GM23338 (cell line): Measurements from ENCODE around the gene UBA1. TPM values are rescaled to one million over a fixed set of nuclear protein-coding genes. Genes with fewer than 3 reads are reported as not detected.

Experiments used
- ATAC-seq: fragments of 200-7000 bp; cut with Tn5 transposase; 3 replicates; pipeline ENCODE4 v1.9.1; 2020
- DNase-seq: peaks from one replicate; pipeline ENCODE4 v3.0.0-alpha.2; 2015; ENCODE audit warnings: low spot score
- H2AFZ ChIP-seq: fragments of 200-600 bp; sonication (generic); 2 replicates; pipeline ENCODE4 v1.8.0; 2016; ENCODE audit warnings: antibody characterized with exemption, mild to moderate bottlenecking, moderate library complexity
- H3F3A ChIP-seq: fragments of 200-600 bp; sonication (generic); replicated peaks from 2 replicates; pipeline ENCODE4 v1.8.0; 2017; ENCODE audit warnings: antibody characterized with exemption, mixed run types, low read depth
- H3K27ac ChIP-seq: fragments of 200-600 bp; sonication (generic); 2 replicates; pipeline ENCODE4 v1.6.1; 2016; ENCODE audit warnings: low read depth
- H3K27me3 ChIP-seq: fragments of 200-600 bp; sonication (generic); 2 replicates; pipeline ENCODE4 v1.8.0; 2016; ENCODE audit warnings: mild to moderate bottlenecking, mixed run types, moderate library complexity; ENCODE audit not compliant: insufficient read depth
- H3K36me3 ChIP-seq: fragments of 200-600 bp; sonication (generic); 2 replicates; pipeline ENCODE4 v1.8.0; 2016; ENCODE audit warnings: mild to moderate bottlenecking; ENCODE audit not compliant: insufficient read depth
- H3K4me1 ChIP-seq: fragments of 200-600 bp; sonication (generic); 2 replicates; pipeline ENCODE4 v1.8.0; 2016; ENCODE audit warnings: mild to moderate bottlenecking, moderate library complexity; ENCODE audit not compliant: insufficient read depth
- H3K4me2 ChIP-seq: fragments of 200-600 bp; sonication (generic); 2 replicates; pipeline ENCODE4 v1.7.1; 2017; ENCODE audit warnings: mixed run types
- H3K4me3 ChIP-seq: fragments of 200-600 bp; sonication (generic); 2 replicates; pipeline ENCODE4 v1.6.1; 2016; ENCODE audit warnings: mixed run types
- H3K79me2 ChIP-seq: fragments of 200-600 bp; sonication (generic); replicated peaks from 2 replicates; pipeline ENCODE4 v1.8.0; 2017; ENCODE audit warnings: mild to moderate bottlenecking; ENCODE audit not compliant: insufficient read depth
- H3K9me2 ChIP-seq: fragments of 200-600 bp; sonication (generic); 2 replicates; pipeline ENCODE4 v1.8.0; 2017; ENCODE audit not compliant: insufficient read depth
- H4K20me1 ChIP-seq: fragments of 200-600 bp; sonication (generic); replicated peaks from 2 replicates; pipeline ENCODE4 v1.8.0; 2017; ENCODE audit warnings: mild to moderate bottlenecking; ENCODE audit not compliant: insufficient read depth
- H3K27ac Mint-ChIP-seq: 2 replicates; pipeline ENCODE4 v1.8.0; 2020; ENCODE audit warnings: inconsistent platforms, mild to moderate bottlenecking, moderate library complexity, mixed read lengths
- H3K27me3 Mint-ChIP-seq: 3 replicates; pipeline ENCODE4 v1.8.0; 2022; ENCODE audit warnings: low read depth, mild to moderate bottlenecking, moderate library complexity, mixed read lengths, inconsistent platforms; ENCODE audit not compliant: insufficient read depth, poor library complexity
- H3K36me3 Mint-ChIP-seq: 3 replicates; pipeline ENCODE4 v1.8.0; 2021; ENCODE audit warnings: low read depth, mild to moderate bottlenecking, inconsistent platforms, moderate library complexity, mixed read lengths
- H3K4me1 Mint-ChIP-seq: 3 replicates; pipeline ENCODE4 v1.8.0; 2020; ENCODE audit warnings: mild to moderate bottlenecking, inconsistent platforms, mixed read lengths
- H3K4me3 Mint-ChIP-seq: 3 replicates; pipeline ENCODE4 v1.8.0; 2021; ENCODE audit warnings: moderate library complexity, mild to moderate bottlenecking, inconsistent platforms, mixed read lengths
- H3K9me3 Mint-ChIP-seq: 3 replicates; pipeline ENCODE4 v1.8.0; 2020; ENCODE audit warnings: moderate library complexity, mild to moderate bottlenecking, inconsistent platforms, mixed read lengths
- CREB1 ChIP-seq: fragments of 250-450 bp; sonication (Bioruptor Pico); IDR thresholded peaks from 2 replicates; pipeline ENCODE4 v1.5.0; 2020; ENCODE audit warnings: low read depth, mild to moderate bottlenecking, moderate library complexity
- CTCF ChIP-seq, 2 experiments: fragments of 200-600 bp in 1 of 2; sonication (generic) in 1 of 2; conservative IDR thresholded peaks; 2 replicates each; pipeline versions ENCODE4 v1.5.1 to v1.6.1; 2016 to 2017; ENCODE audit warnings: antibody characterized with exemption in 2 of 2, low read depth in 2 of 2, mild to moderate bottlenecking in 2 of 2, moderate library complexity in 1 of 2
- EZH2 ChIP-seq: fragments of 200-600 bp; sonication (generic); IDR thresholded peaks from one replicate; pipeline ENCODE4 v1.8.0; 2017; ENCODE audit warnings: antibody characterized with exemption, mild to moderate bottlenecking, low read depth; ENCODE audit not compliant: unreplicated experiment
- JUNB ChIP-seq: IDR thresholded peaks from one replicate; pipeline ENCODE4 v1.6.1; 2016; ENCODE audit warnings: antibody characterized with exemption; ENCODE audit not compliant: unreplicated experiment
- POLR2AphosphoS5 ChIP-seq: IDR thresholded peaks from 2 replicates; pipeline ENCODE4 v1.6.1; 2016; ENCODE audit warnings: antibody characterized with exemption, low read depth
- REST ChIP-seq: IDR thresholded peaks from one replicate; pipeline ENCODE4 v1.6.1; 2018; ENCODE audit warnings: antibody characterized with exemption; ENCODE audit not compliant: unreplicated experiment
- ZNF114 ChIP-seq: fragments of 250-450 bp; sonication (Bioruptor Pico); IDR thresholded peaks from 2 replicates; pipeline ENCODE4 v1.5.0; 2020; ENCODE audit warnings: mild to moderate bottlenecking, moderate library complexity
- ZNF331 ChIP-seq: fragments of 250-450 bp; sonication (Bioruptor Pico); IDR thresholded peaks from 2 replicates; pipeline ENCODE4 v1.5.0; 2020; ENCODE audit warnings: low read depth, mild to moderate bottlenecking, moderate library complexity
- polyA plus RNA-seq: library from polyadenylated mRNA; unstranded; fragments of >200 nt; fragmentation: Nextera tagmentation; extraction: Ambion mirVana; gene quantifications from 2 replicates; pipeline ENCODE4 v1.2.1, GENCODE V29; 2016
- total RNA-seq: library from RNA; depleted of rRNA; stranded (reverse); fragments of >200 nt; shearing (Covaris generic); gene quantifications from 2 replicates; pipeline ENCODE4 v1.2.3, GENCODE V29; 2014

The UBA1 gene
- total and polyA plus RNA-seq, 2 experiments from 2014 or later: 104 to 377 TPM

- Mint-ChIP-seq H3K4me1 (peaks cover 25% of the 10 kb centered on the region), H3K27me3 (peaks cover 21% of the 10 kb centered on the region), H3K36me3 (peaks cover 67% of the 10 kb centered on the region), H3K9me3 (no peaks in the 10 kb centered on the region), H3K27ac (no peak overlapping the region), H3K4me3 (no peak overlapping the region)
- no peak overlapping the region for H2AFZ ChIP-seq
- H3K4me2 ChIP-seq: no peak overlapping the region
- H3K36me3 ChIP-seq: peaks cover 29% of the 10 kb centered on the region
- no peaks in the 10 kb centered on the region for H3K9me2 ChIP-seq
- H3K4me3 ChIP-seq: no peak overlapping the region
- H3K27ac ChIP-seq: peak overlapping the region; percentile 84; the same call in 1 of the 2 replicates
- peak; percentile 10; the same call in 1 of the 2 replicates for TF ChIP-seq POLR2AphosphoS5
- TF ChIP-seq ZNF114 (CRISPR knock-in tag): no peak
- TF ChIP-seq ZNF331 (CRISPR knock-in tag): no peak
- TF ChIP-seq JUNB: no peak
- peaks cover 4% of the 10 kb centered on the region; the same call in 1 of the 2 replicates for H4K20me1 ChIP-seq
- no peaks in the 10 kb centered on the region for H3K27me3 ChIP-seq
- peaks cover 7% of the 10 kb centered on the region for H3F3A ChIP-seq
- DNase-seq (no peak), ATAC-seq (no peak)
- H3K79me2 ChIP-seq: peaks cover 18% of the 10 kb centered on the region
- H3K4me1 ChIP-seq: no peaks in the 10 kb centered on the region
Observed at GRCh38 chrX:47215291-47215900, 21.8 kb downstream of the UBA1 start.

- ATAC-seq: no peak
- peaks cover 56% of the 10 kb centered on the region for H3K36me3 Mint-ChIP-seq
- H3K36me3 ChIP-seq: peaks cover 21% of the 10 kb centered on the region
Observed at GRCh38 chrX:47216393-47216925, 22.8 kb downstream of the UBA1 start.

More at GRCh38 chrX:47216393-47216925, 22.8 kb downstream of the UBA1 start:
- Mint-ChIP-seq H3K4me3 (peak overlapping the region; percentile 92; the same call in 1 of the 3 replicates), H3K4me1 (peaks cover 31% of the 10 kb centered on the region), H3K27ac (peak overlapping the region; percentile 95), H3K27me3 (peaks cover 22% of the 10 kb centered on the region), H3K9me3 (no peaks in the 10 kb centered on the region)
- Histone ChIP-seq H3K4me1 (no peaks in the 10 kb centered on the region), H3K4me3 (peak overlapping the region; percentile 37; the same call in 1 of the 2 replicates), H3K27me3 (no peaks in the 10 kb centered on the region), H3K79me2 (peaks cover 29% of the 10 kb centered on the region), H4K20me1 (peaks cover 4% of the 10 kb centered on the region; the same call in 1 of the 2 replicates), H2AFZ (no peak overlapping the region), H3K9me2 (no peaks in the 10 kb centered on the region), H3K4me2 (0 out of 2 replicates have a peak overlapping the region, but pooled peaks have one; percentile 17), H3K27ac (peak overlapping the region; percentile 84), H3F3A (peaks cover 7% of the 10 kb centered on the region)
- DNase-seq: no peak
- no peak for TF ChIP-seq CTCF (conservative IDR thresholded peaks at IDR 0.05; ENCODE audit: low read depth in 2 of 2)
- no peak for TF ChIP-seq CREB1 (CRISPR knock-in tag)
- no peak for TF ChIP-seq ZNF331 (CRISPR knock-in tag)
- TF ChIP-seq EZH2: no peak
- no peak for TF ChIP-seq REST
- TF ChIP-seq POLR2AphosphoS5: no peak
- no peak for TF ChIP-seq ZNF114 (CRISPR knock-in tag)
